ENCODE data around the gene KRTAP4-5. TPM values are rescaled to one million over a fixed set of nuclear protein-coding genes. Genes with fewer than 3 reads are reported as not detected.
"Not testable (repeated sequence)": the region's sequence is repeated elsewhere in the genome, so short reads cannot be mapped to it uniquely, and the experiment has no call there.

Gene KRTAP4-5
- not detected for total RNA-seq
- long read RNA-seq, donor 1: 0 reads
- long read RNA-seq, donor 2: 0 reads

DNA sequence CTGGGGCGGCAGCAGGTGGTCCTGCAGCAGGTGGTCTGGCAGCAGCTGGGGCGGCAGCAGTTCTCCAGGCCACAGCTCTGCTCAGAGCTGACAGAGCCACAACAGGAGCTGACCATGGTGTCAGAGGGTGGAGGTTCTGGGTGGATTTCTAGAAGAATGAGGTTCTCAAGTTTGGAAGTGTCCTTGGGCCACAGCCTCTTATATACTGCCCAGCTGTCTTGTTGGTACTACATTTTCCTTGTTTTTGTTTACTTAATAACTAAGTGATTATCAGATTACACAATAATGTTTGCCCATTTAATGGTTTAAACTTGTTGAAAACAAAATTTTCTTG is at the start of gene KRTAP4-5:
Gene KRTAP4-5 (minus strand): TSS at position 174 of the 334 bp plus-strand sequence. CDS start 58 bp downstream, at position 116.
- TF ChIP-seq, protein P1, sequence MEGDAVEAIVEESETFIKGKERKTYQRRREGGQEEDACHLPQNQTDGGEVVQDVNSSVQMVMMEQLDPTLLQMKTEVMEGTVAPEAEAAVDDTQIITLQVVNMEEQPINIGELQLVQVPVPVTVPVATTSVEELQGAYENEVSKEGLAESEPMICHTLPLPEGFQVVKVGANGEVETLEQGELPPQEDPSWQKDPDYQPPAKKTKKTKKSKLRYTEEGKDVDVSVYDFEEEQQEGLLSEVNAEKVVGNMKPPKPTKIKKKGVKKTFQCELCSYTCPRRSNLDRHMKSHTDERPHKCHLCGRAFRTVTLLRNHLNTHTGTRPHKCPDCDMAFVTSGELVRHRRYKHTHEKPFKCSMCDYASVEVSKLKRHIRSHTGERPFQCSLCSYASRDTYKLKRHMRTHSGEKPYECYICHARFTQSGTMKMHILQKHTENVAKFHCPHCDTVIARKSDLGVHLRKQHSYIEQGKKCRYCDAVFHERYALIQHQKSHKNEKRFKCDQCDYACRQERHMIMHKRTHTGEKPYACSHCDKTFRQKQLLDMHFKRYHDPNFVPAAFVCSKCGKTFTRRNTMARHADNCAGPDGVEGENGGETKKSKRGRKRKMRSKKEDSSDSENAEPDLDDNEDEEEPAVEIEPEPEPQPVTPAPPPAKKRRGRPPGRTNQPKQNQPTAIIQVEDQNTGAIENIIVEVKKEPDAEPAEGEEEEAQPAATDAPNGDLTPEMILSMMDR (IDR thresholded peaks at IDR 0.05): no peak
- no peak within 1 kb of the TSS for H3K4me3 ChIP-seq
- intact Hi-C loops (cut with DNase I, micrococcal nuclease): no loop called here
- no peak for DNase-seq
- no peak for ATAC-seq
- no peaks in the 10 kb centered on the region for H3K9me3 ChIP-seq
- H3K36me3 ChIP-seq (ENCODE audit: low read depth): no peaks in the 10 kb centered on the region
- no peaks in the 10 kb centered on the region for H3K4me1 ChIP-seq (ENCODE audit: low read depth)

DNA sequence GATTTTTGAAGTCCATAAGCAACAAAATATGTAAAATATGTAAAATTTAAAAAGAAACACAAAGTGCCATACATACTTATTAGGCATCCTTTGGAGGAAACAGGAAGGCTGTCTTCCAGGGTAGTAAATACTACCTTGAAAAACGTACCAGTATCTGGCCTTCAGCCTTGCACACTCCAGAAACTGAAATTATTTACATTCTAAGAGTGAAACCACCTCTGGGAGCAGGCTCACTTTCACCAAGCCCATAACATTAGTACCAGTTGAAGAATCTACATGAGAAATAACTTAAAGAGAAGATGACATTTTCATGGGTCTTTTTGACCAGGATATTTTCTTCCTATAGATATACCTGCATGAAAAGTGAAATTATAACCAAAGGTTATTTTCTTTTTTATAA is 46.4 kb upstream of the KRTAP4-5 start:
- Histone ChIP-seq H3K36me3 (ENCODE audit: low read depth) (no peaks in the 10 kb centered on the region), H3K4me3 (no peak overlapping the region), H3K9me3 (no peaks in the 10 kb centered on the region), H3K4me1 (ENCODE audit: low read depth) (peaks cover 8% of the 10 kb centered on the region)
- TF ChIP-seq, protein P1 (IDR thresholded peaks at IDR 0.05): no peak
- DNase-seq (no peak), ATAC-seq (no peak)
- intact Hi-C loops (cut with DNase I, micrococcal nuclease): no loop called here

DNA sequence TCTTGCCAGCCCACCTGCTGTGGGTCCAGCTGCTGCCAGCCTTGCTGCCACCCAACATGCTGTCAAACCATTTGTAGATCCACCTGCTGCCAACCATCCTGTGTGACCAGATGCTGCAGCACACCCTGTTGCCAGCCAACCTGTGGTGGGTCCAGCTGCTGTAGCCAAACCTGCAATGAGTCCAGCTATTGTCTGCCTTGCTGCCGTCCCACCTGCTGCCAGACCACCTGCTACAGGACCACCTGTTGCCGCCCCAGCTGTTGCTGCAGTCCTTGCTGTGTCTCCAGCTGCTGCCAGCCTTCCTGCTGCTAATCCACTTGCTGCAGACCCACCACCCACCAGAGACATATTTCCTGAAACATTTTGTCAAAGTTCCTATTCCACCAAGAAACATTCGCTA is 40.7 kb upstream of the KRTAP4-5 start:
- Histone ChIP-seq H3K9me3 (no peaks in the 10 kb centered on the region), H3K36me3 (ENCODE audit: low read depth) (no peaks in the 10 kb centered on the region), H3K4me1 (ENCODE audit: low read depth) (no peaks in the 10 kb centered on the region), H3K4me3 (no peak overlapping the region)
- DNase-seq (no peak), ATAC-seq (no peak)
- TF ChIP-seq, protein P1 (IDR thresholded peaks at IDR 0.05): no peak
- intact Hi-C loops (cut with DNase I, micrococcal nuclease): no loop called here

DNA sequence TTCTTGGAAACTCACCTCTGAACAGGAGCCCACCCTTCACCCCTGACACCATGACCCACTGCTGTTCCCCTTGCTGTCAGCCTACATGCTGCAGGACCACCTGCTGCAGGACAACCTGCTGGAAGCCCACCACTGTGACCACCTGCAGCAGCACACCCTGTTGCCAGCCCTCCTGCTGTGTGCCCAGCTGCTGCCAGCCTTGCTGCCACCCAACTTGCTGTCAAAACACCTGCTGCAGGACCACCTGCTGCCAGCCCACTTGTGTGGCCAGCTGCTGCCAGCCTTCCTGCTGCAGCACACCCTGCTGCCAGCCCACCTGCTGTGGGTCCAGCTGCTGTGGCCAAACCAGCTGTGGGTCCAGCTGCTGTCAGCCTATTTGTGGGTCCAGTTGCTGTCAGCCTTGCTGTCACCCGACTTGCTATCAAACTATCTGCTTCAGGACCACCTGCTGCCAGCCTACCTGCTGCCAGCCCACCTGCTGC is 40.3 kb upstream of the KRTAP4-5 start, which contains the start of gene KRTAP9-1:
Gene KRTAP9-1 (plus strand): TSS at position 51 of the 482 bp plus-strand sequence. CDS start 0 bp downstream, at position 51.
- H3K4me1 ChIP-seq (ENCODE audit: low read depth); ATAC-seq; DNase-seq; H3K36me3 ChIP-seq (ENCODE audit: low read depth); intact Hi-C loops (cut with DNase I, micrococcal nuclease); H3K4me3 ChIP-seq; H3K9me3 ChIP-seq: not testable (repeated sequence)

DNA sequence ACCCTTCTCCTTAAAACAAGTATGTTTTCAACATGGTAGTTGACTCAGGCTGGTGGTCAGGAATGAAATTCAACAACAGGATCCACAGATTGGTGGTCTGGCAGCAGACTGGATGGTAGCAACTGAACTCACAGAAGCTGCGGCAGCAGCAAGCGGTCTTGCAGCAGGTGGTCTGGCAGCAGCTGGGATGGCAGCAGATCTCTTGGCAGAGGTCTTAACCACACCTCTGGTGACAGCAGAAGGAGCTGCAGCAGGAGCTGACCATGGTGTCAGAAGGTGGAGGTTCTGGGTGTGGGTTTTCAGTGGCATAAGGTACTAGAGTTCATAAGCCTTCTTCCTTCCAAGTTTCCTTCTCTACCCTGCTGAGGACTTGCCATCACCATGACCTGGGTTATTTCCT is 37.2 kb upstream of the KRTAP4-5 start:
- no peak overlapping the region for H3K4me3 ChIP-seq
- DNase-seq (no peak), ATAC-seq (no peak)
- H3K9me3 ChIP-seq: no peaks in the 10 kb centered on the region
- no peaks in the 10 kb centered on the region for H3K36me3 ChIP-seq (ENCODE audit: low read depth)
- intact Hi-C loops (cut with DNase I, micrococcal nuclease): no loop called here
- no peaks in the 10 kb centered on the region for H3K4me1 ChIP-seq (ENCODE audit: low read depth)
- TF ChIP-seq, protein P1 (IDR thresholded peaks at IDR 0.05): no peak

DNA sequence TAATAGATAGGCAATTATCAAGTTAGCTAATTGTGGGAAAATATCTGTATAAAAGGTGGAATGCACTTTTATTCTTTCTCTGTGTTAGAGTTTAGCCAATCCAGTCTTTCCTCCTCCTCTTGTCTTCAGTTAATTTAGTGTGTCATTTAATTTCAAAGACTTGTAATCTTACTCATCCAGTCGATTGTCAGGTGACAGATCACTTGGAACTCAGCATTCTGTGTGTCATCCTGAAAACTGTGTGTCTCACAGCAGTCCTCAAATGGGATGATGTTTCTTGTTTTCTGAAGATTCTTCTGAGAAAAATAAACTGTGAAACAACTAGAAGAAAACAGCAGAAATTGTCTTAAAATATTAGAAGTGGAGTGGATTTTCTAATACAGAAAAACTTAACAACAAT is 35.4 kb upstream of the KRTAP4-5 start:
- Histone ChIP-seq H3K4me3 (no peak overlapping the region), H3K4me1 (ENCODE audit: low read depth) (no peaks in the 10 kb centered on the region), H3K36me3 (ENCODE audit: low read depth) (no peaks in the 10 kb centered on the region), H3K9me3 (no peaks in the 10 kb centered on the region)
- no peak for ATAC-seq
- intact Hi-C loops (cut with DNase I, micrococcal nuclease): no loop called here
- TF ChIP-seq, protein P1 (IDR thresholded peaks at IDR 0.05): no peak
- DNase-seq: no peak
